ENCODE results near the gene USF2. TPM values are rescaled to one million over a fixed set of nuclear protein-coding genes. Genes with fewer than 3 reads are reported as not detected.

Gene USF2
- total and polyA plus RNA-seq, 2 of the 8 experiments (the other 6 are each of a cell fraction or from before 2014, with no cell fraction given): 74.1 to 109 TPM

DNA sequence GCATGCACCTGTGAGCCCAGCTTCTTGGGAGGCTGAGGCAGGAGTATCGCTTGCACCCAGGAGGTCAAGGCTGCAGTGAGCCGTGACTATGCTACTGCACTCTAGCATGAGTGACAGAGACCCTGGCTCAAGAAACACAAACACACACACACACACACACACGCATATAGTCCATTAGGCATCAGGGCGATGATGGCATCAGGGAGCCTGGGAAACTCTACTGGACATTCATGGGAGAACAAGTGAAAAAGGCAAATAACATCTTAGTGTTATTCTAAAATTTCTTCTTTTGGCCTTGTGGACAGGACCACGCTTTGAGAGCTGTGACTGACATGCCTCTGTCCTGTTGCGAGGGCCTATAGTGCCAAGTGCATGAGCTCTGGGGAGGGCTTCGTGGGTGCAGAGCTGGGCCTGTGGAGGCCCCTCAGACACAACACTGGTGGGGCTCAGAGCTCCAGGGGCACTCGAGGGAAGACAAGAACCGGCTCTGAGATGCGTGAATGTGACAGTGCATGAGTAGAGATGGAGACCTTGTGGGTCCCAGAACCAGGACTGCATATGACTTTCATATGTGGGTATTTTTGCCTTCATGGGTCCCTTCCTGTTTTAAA lies 8.0 kb upstream of the USF2 start:
- no peak overlapping the region for H3K23ac ChIP-seq (ENCODE audit: insufficient read length)
- no peaks in the 10 kb centered on the region for H3K27me3 ChIP-seq (replicated peaks in 1 of 4; ENCODE audit: control insufficient read depth in 3 of 4, extremely low read depth in 1 of 4, insufficient read depth in 3 of 4, low read length in 3 of 4)
- no peak overlapping the region for H3K4me2 ChIP-seq (ENCODE audit: insufficient read depth in 1 of 2, low read depth in 2 of 2, low read length in 2 of 2)
- H3K18ac ChIP-seq (ENCODE audit: extremely low read depth, low read length): no peak overlapping the region
- H4K5ac ChIP-seq (ENCODE audit: insufficient read length, low read depth, low read length): no peak overlapping the region
- H4K8ac ChIP-seq (ENCODE audit: extremely low read depth, insufficient read depth, low read length): no peak overlapping the region
- ChIA-PET POLR2A (ENCODE audit: partially characterized antibody) (interaction anchor here (0.7 to 10.5 kb wide), 9 partner anchors 7 to 254 kb away, joined by 3 to 146 read pairs (median 3); partner anchors contain the start of gene LSR), CTCF (ENCODE audit: partially characterized antibody) (interaction anchor here (1.0 to 1.6 kb wide), 5 partner anchors 14 to 236 kb away, joined by 3 to 5 read pairs (median 4); no protein-coding TSS in a partner anchor)
- no peak overlapping the region for H2BK15ac ChIP-seq (ENCODE audit: low read length)
- H3K4ac ChIP-seq (replicated peaks; ENCODE audit: insufficient read length, low read depth, low read length): no peak overlapping the region
- no peak overlapping the region for H2AK5ac ChIP-seq (ENCODE audit: low read depth, low read length)
- H3K14ac ChIP-seq (ENCODE audit: insufficient read length): no peak overlapping the region
- H2BK20ac ChIP-seq (ENCODE audit: low read length): no peak overlapping the region
- H3K4me3 ChIP-seq (ENCODE audit: extremely low read depth in 1 of 4, insufficient read depth in 2 of 4, low read depth in 3 of 4, low read length in 4 of 4): no peak overlapping the region
- no peak for TF ChIP-seq SP1 (IDR thresholded peaks at IDR 0.05; ENCODE audit: low read depth, low read length)
- no peak for TF ChIP-seq EP300 (IDR thresholded peaks at IDR 0.05; ENCODE audit: borderline replicate concordance in 1 of 2, low read depth in 2 of 2, low read length in 2 of 2)
- TF ChIP-seq, protein P1, sequence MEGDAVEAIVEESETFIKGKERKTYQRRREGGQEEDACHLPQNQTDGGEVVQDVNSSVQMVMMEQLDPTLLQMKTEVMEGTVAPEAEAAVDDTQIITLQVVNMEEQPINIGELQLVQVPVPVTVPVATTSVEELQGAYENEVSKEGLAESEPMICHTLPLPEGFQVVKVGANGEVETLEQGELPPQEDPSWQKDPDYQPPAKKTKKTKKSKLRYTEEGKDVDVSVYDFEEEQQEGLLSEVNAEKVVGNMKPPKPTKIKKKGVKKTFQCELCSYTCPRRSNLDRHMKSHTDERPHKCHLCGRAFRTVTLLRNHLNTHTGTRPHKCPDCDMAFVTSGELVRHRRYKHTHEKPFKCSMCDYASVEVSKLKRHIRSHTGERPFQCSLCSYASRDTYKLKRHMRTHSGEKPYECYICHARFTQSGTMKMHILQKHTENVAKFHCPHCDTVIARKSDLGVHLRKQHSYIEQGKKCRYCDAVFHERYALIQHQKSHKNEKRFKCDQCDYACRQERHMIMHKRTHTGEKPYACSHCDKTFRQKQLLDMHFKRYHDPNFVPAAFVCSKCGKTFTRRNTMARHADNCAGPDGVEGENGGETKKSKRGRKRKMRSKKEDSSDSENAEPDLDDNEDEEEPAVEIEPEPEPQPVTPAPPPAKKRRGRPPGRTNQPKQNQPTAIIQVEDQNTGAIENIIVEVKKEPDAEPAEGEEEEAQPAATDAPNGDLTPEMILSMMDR (IDR thresholded peaks at IDR 0.05; ENCODE audit: control extremely low read depth in 1 of 3, insufficient read depth in 1 of 3, low read depth in 1 of 3, low read length in 3 of 3): no peak
- no peak for TF ChIP-seq KDM4A (IDR thresholded peaks at IDR 0.05; ENCODE audit: low read depth, low read length, severe bottlenecking)
- TF ChIP-seq SUZ12 (IDR thresholded peaks at IDR 0.05; ENCODE audit: low read length): no peak
- no peak overlapping the region for H3K9ac ChIP-seq (replicated peaks in 1 of 4; ENCODE audit: extremely low read depth in 1 of 4, low read depth in 3 of 4, low read length in 3 of 4)
- H3K79me1 ChIP-seq (ENCODE audit: low read depth, low read length): peaks cover 17% of the 10 kb centered on the region
- no peak overlapping the region for H2BK12ac ChIP-seq (ENCODE audit: low read depth, low read length)
- no peak overlapping the region for H2BK5ac ChIP-seq (ENCODE audit: low read depth, low read length)
- H2AFZ ChIP-seq (ENCODE audit: low read length): no peak overlapping the region
- FAIRE-seq (no peak), DNase-seq (ENCODE audit: low read depth in 1 of 2, low spot score in 2 of 2) (no peak)
- H4K20me1 ChIP-seq (replicated peaks in 1 of 2; ENCODE audit: control insufficient read depth in 1 of 2, insufficient read depth in 2 of 2, low read length in 2 of 2): peaks cover 16 to 37% of the 10 kb centered on the region in 2 experiments
- no peaks in the 10 kb centered on the region for H3K4me1 ChIP-seq (replicated peaks in 1 of 4; ENCODE audit: control insufficient read depth in 3 of 4, insufficient read depth in 4 of 4, low read length in 3 of 4)
- H2BK120ac ChIP-seq (replicated peaks; ENCODE audit: low read depth, low read length): no peak overlapping the region
- no peaks in the 10 kb centered on the region for H3K23me2 ChIP-seq (ENCODE audit: low read depth, low read length)
- no peak overlapping the region for H3K56ac ChIP-seq (replicated peaks; ENCODE audit: insufficient read length, low read depth, low read length)
- H3K36me3 ChIP-seq (ENCODE audit: control insufficient read depth in 2 of 4, insufficient read depth in 4 of 4, low read length in 3 of 4): peaks cover 20 to 47% (median 36%) of the 10 kb centered on the region in 4 experiments
- H3K27ac ChIP-seq (ENCODE audit: low read depth, low read length): no peak overlapping the region
- H4K91ac ChIP-seq (replicated peaks; ENCODE audit: insufficient read length, low read length): no peak overlapping the region
- 89% methylated on average over 10 of the region's 10 CpGs; no CpG with 5 or more reads in 1 of the 2 experiments for WGBS, 2 experiments (ENCODE audit: extremely low coverage in 1 of 2, insufficient coverage in 1 of 2, insufficient read length in 1 of 2, insufficient replicate concordance in 2 of 2, low coverage in 1 of 2, low lambda C conversion rate in 2 of 2, missing lambda C conversion rate in 1 of 2)
- peaks cover 0 to 2% of the 10 kb centered on the region in 2 experiments; a peak in 1 of 4 replicates for H3K9me3 ChIP-seq (ENCODE audit: insufficient read depth in 2 of 2, low read depth in 1 of 2, low read length in 1 of 2)
- peaks cover 0 to 14% of the 10 kb centered on the region in 2 experiments; a peak in 2 of 4 replicates for H3K79me2 ChIP-seq (ENCODE audit: control insufficient read depth in 1 of 2, insufficient read depth in 2 of 2, low read length in 2 of 2)

Measured in H1 (cell line).